Calu3 (cell line): Measurements from ENCODE around the gene APP. TPM values are rescaled to one million over a fixed set of nuclear protein-coding genes. Genes with fewer than 3 reads are reported as not detected.

Experiments
- BruUV-seq: library from RNA; stranded (reverse); fragments of 400-500 nt; replicated peaks from 2 replicates; lab custom pipeline; 2021; lab: Mats Ljungman, UMichigan
- CTCF ChIA-PET: fragments of 300-600 bp; sonication (Branson Sonifier 250); formaldehyde crosslinking; loops from one replicate; lab custom pipeline; 2022; ENCODE audit warnings: antibody characterized with exemption; lab: Charles Lee
- DNase-seq: peaks from one replicate; pipeline ENCODE4 v3.0.0; 2022
- H3K27ac Mint-ChIP-seq: one replicate; pipeline ENCODE4 v1.8.0; 2022; ENCODE audit warnings: mixed read lengths; ENCODE audit not compliant: unreplicated experiment
- H3K27me3 Mint-ChIP-seq: one replicate; pipeline ENCODE4 v1.8.0; 2022; ENCODE audit warnings: mixed read lengths; ENCODE audit not compliant: unreplicated experiment
- H3K36me3 Mint-ChIP-seq: one replicate; pipeline ENCODE4 v1.8.0; 2022; ENCODE audit warnings: mild to moderate bottlenecking, moderate library complexity, mixed read lengths; ENCODE audit not compliant: insufficient read depth, unreplicated experiment
- H3K4me1 Mint-ChIP-seq: one replicate; pipeline ENCODE4 v1.8.0; 2022; ENCODE audit warnings: mild to moderate bottlenecking, low read depth, mixed read lengths; ENCODE audit not compliant: unreplicated experiment
- H3K4me3 Mint-ChIP-seq: one replicate; pipeline ENCODE4 v1.8.0; 2022; ENCODE audit warnings: mild to moderate bottlenecking, low read depth, moderate library complexity, mixed read lengths; ENCODE audit not compliant: unreplicated experiment
- H3K9me3 Mint-ChIP-seq: one replicate; pipeline ENCODE4 v1.8.0; 2022; ENCODE audit warnings: low read depth, mixed read lengths; ENCODE audit not compliant: unreplicated experiment
- intact Hi-C: fragments of 100-400 bp; cut with micrococcal nuclease; formaldehyde crosslinking; loops from one replicate; pipeline ENCODE4 v1.10.0; 2022; ENCODE audit not compliant: unreplicated experiment
- total RNA-seq: library from RNA; stranded (reverse); gene quantifications from 2 replicates; pipeline ENCODE4 v1.2.3, GENCODE V29; 2022
- TF ChIP-seq, protein P1 (sequence below): fragments of 200-600 bp; IDR thresholded peaks from one replicate; pipeline ENCODE4 v1.8.0; 2022; ENCODE audit warnings: antibody characterized with exemption; ENCODE audit not compliant: unreplicated experiment

Gene APP
- total RNA-seq, 1 experiment from 2014 or later = 566 TPM

DNA sequence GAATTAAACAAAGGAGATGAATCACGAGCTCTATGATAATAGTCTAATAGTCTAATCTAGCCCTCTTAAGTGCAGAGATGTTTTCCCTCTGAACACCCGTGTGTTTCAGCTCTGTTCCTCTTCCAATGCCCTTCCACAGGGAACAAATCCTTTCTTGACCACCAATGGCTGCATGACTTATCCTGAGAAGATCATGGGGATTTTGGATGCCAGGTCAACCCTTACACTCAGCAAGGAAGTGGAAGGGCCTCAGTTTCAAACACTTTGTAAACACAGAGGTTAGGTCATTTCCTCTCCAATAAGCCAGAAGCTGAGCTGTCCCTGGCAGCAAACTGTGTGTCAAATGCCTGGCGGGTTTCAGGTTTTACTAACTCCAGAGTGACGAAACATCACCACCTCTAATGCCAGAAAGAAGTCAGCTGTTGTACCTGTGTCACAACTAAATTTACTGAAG, 235.8 kb downstream of the APP start:
- DNase-seq = peak; percentile 61
- Mint-ChIP-seq H3K4me3 (peak overlapping the region; percentile 18), H3K27me3 (no peaks in the 10 kb centered on the region), H3K27ac (peak overlapping the region; percentile 90), H3K36me3 (peaks cover 8% of the 10 kb centered on the region), H3K4me1 (peaks cover 14% of the 10 kb centered on the region), H3K9me3 (no peaks in the 10 kb centered on the region)
- TF ChIP-seq, protein P1, sequence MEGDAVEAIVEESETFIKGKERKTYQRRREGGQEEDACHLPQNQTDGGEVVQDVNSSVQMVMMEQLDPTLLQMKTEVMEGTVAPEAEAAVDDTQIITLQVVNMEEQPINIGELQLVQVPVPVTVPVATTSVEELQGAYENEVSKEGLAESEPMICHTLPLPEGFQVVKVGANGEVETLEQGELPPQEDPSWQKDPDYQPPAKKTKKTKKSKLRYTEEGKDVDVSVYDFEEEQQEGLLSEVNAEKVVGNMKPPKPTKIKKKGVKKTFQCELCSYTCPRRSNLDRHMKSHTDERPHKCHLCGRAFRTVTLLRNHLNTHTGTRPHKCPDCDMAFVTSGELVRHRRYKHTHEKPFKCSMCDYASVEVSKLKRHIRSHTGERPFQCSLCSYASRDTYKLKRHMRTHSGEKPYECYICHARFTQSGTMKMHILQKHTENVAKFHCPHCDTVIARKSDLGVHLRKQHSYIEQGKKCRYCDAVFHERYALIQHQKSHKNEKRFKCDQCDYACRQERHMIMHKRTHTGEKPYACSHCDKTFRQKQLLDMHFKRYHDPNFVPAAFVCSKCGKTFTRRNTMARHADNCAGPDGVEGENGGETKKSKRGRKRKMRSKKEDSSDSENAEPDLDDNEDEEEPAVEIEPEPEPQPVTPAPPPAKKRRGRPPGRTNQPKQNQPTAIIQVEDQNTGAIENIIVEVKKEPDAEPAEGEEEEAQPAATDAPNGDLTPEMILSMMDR = no peak
- intact Hi-C loops = loop anchor here (1.0 kb wide), 1 partner anchor 46 kb away; no protein-coding TSS in a partner anchor
- BruUV-seq = no TSS peak
- CTCF ChIA-PET = interaction anchor here (0.6 kb wide), 1 partner anchor 10 kb away, joined by 5 read pairs; no protein-coding TSS in a partner anchor

DNA sequence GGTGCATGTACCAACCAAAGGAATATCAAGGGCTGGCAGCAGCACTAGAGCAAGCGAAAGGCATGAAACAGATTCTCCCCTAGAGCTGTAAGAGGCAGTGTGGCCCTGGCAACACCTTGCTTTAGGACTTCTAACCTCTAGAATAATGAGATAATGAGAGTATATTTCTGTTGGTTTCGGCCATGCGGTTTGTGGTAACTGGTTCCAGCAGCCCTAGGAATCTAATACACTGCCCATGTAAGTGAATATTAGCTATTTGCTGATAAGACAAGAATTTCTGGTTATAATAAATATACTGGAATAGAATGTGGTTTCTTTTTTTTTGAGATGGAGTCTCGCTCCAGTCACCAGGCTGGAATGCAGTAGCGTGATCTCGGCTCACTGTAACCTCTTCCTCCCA, 236.4 kb downstream of the APP start:
- H3K27ac Mint-ChIP-seq = peak overlapping the region; percentile 90
- intact Hi-C loops = loop anchor here (1.0 kb wide), 1 partner anchor 46 kb away; no protein-coding TSS in a partner anchor
- BruUV-seq = no TSS peak
- H3K27me3 Mint-ChIP-seq = no peaks in the 10 kb centered on the region
- H3K36me3 Mint-ChIP-seq = peaks cover 8% of the 10 kb centered on the region
- CTCF ChIA-PET = no interaction called here
- peak; percentile 48 for DNase-seq
- peaks cover 14% of the 10 kb centered on the region for H3K4me1 Mint-ChIP-seq
- H3K4me3 Mint-ChIP-seq = peak overlapping the region; percentile 18
- TF ChIP-seq, protein P1 = no peak
- no peaks in the 10 kb centered on the region for H3K9me3 Mint-ChIP-seq

DNA sequence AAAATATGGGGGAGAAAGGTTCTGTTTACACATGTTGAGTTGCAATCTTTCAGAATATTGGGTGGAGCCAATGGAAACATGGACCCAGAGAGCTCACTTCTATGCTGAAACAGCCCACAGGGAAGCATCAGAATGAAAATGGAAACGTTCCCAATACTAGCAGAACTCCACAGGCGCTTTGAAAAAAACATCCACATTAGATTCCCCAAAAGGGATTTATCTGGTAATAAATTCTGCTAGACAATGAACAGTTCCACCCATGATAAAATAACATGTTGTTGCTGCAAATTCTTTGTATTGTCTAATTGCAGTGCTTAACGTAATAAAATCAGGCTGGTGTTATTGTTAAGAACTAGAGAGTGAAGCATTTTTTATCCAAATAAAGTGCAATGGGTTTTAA, 238.8 kb downstream of the APP start:
- Mint-ChIP-seq H3K4me3 (no peak overlapping the region), H3K36me3 (peaks cover 8% of the 10 kb centered on the region), H3K4me1 (peaks cover 14% of the 10 kb centered on the region), H3K27ac (no peak overlapping the region), H3K9me3 (no peaks in the 10 kb centered on the region), H3K27me3 (no peaks in the 10 kb centered on the region)
- no peak for DNase-seq
- intact Hi-C loops = no loop called here
- CTCF ChIA-PET = no interaction called here
- TF ChIP-seq, protein P1 = no peak
- no TSS peak for BruUV-seq

DNA sequence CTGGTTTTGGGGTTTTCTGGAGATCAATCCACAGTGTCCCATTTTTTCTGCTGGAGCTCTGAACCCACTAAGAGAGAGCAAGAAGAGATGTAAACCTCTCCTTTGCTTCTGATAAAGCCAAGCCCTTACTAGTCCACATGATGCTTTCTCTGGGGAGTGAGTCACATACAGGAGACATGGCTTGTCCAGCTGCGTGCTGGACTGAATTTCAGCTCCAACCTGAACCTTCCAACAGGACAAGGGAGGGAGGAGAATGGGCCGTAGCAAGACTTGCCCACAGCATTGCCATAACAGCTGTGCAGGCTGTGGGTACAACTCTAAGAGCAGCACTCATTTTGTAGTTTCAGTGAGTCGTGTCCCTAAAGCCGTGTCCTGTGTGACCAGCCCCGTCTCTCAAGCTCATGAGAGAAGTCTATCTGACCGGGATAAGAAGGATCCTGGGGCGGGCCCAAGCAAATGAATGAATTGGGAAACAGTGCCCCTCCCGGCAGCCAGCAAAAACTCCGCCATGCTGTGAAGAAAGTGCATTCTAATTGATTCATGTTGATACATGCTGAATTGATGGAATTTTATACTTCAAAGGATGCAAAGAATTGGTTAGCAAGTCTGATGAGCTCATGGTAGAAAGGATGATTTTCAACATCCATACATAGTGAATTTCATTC, 240.6 kb downstream of the APP start:
- TF ChIP-seq, protein P1 = no peak
- intact Hi-C loops = no loop called here
- no peaks in the 10 kb centered on the region for H3K27me3 Mint-ChIP-seq
- BruUV-seq = no TSS peak
- peaks cover 20% of the 10 kb centered on the region for H3K4me1 Mint-ChIP-seq
- CTCF ChIA-PET = no interaction called here
- H3K36me3 Mint-ChIP-seq = peaks cover 17% of the 10 kb centered on the region
- no peaks in the 10 kb centered on the region for H3K9me3 Mint-ChIP-seq
- no peak overlapping the region for H3K27ac Mint-ChIP-seq
- no peak overlapping the region for H3K4me3 Mint-ChIP-seq
- no peak for DNase-seq
